NCI-H2196 (cell line): ENCODE data around the gene ELAVL3.
"Not testable (repeated sequence)": the region's sequence is repeated elsewhere in the genome, so short reads cannot be mapped to it uniquely, and the experiment has no call there.

ENCODE experiments used
- DNase-seq: peaks from one replicate; lab custom pipeline; 2025; ENCODE audit not compliant: unreplicated experiment; lab: John Stamatoyannopoulos, UW

The ELAVL3 gene

DNA sequence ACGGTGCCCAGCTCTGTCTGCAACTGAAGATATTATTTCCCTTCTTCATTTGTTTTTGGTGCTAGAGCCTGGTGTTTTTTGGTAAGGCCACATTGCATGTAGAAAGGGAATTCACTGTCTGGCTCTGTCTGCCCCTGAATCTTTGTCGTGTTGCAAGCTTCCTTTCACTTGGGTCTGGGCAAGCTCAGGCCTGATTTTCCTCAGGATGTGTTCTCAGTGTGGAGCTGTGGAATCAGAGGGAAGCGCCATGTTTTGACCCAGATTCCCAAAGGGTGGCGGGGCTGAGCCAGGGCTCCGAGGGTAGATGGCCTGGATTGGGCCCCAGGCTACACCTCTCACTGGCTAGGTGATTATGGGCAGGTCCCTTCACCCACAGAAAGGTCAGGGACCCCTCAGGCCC, 36.8 kb downstream of the ELAVL3 start:
- DNase-seq = no peak

DNA sequence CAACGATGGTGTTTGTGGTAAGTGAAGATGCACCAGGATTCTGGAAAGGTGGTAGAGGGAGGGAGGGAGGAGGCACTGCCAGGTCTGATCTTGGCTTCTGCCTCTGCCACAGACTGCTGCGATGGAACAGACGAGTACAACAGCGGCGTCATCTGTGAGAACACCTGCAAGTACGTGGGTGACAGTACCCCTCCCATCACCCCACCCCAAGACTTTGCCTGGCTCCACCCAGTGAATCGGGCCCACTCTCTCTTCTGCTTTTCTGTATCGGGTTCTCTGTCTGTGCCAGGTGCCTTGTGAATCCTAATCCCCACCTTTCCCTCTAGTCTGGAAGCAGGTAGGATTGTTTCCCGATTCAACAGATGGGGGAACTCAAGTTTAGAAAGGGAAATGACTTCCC, 42.9 kb downstream of the ELAVL3 start:
- DNase-seq = no peak

DNA sequence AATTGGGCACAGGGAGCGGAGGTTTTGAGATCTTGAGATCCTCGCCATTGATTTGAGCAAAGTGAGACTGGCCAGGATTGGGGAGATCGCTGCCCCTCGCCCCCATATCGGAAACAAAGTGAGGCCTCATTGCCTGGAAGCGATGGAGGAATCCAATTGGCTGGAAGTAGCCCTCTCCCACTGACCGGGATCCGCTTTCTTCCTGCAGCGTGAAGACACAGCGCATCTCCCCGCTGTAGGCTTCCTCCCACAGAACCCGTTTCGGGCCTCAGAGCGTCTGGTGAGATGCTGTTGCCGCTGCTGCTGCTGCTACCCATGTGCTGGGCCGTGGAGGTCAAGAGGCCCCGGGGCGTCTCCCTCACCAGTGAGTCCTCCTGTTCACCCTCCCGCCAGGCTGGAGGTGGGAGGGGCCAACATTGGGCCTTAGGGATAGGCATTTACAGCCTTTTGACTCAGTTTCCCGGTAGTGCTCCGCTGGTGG, 45.0 kb downstream of the ELAVL3 start:
- no peak for DNase-seq

DNA sequence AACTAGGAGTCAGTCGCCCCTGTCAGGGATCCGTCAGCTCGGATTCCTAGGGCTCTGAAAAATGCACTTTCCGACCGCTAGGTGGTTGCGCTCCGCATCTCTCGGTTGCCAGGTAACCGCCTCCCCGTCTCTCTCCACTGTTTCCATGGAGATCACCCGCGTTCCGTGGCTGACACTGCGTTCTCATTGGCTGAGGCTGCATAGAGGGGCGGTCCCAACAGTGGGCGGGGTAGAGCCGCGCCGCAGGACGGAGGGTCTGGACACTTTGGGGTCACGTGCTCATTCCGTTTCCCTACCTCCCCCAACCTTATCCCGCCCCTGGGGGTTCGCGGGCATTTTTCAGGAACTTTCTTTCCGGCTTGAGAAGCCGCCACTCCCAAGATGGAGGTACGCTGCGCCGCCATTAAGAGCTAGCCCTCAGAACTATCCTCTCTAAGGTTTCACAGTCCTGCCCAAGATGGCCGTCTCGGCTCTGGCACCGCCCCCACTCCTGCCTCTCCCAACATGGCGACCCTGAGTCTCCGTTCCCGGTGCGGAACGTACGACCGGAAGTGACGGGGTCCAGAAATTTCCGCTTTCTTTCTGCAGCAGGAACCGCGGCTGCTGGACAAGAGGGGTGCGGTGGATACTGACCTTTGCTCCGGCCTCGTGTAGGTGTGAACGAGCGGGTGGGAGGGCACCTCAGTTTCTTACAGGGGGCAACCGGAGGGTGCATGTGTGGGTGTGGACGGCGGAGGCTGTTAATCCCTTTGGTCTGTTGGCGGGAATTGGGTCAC, 45.6 kb downstream of the ELAVL3 start, which contains the start of the genes ODAD3 and PRKCSH:
TSS of gene ODAD3 (minus strand) at position 65 of the 776 bp plus-strand sequence. CDS start 105 bp downstream, outside the sequence.
TSS of gene PRKCSH (plus strand) at position 579 of the 776 bp plus-strand sequence. CDS start 483 bp downstream, outside the sequence.
- DNase-seq = peak; percentile 100

DNA sequence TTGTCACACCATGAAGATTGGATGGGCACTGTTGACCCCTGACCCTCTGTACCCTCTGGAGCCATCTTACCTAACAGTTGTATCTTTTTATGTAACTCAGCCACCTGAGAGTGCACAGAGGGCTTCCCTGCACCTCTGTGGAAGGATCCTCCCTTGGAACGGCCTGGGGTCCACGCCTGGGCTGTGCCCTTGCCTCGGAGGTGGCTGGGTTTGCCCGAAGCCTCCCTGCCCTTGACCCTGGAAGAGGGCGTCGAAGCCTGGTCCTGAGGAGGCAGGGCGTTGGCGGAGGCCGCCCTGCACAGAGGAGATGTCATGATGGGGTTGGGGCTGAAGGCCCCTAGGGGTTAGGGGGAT, 46.2 kb downstream of the ELAVL3 start:
- DNase-seq = no peak

DNA sequence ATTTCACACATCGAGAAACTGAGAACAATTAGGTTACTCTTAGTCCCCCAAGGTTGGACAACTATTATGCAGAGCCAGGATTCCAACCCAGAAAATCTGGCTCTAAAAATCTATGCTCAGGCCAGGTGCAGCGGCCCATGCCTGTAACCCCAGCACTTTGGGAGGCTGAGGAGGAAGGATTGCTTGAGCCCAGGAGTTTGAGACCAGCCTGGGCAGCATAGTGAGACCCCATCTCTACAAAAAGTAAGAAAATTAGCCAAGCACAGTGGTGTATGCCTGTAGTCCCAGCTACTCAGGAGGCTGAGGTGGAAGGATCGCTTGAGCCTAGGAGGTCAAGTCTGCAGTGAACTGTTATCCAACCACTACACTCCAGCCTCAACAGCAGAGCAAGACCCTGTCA, 47.3 kb downstream of the ELAVL3 start:
- DNase-seq = not testable (repeated sequence)

DNA sequence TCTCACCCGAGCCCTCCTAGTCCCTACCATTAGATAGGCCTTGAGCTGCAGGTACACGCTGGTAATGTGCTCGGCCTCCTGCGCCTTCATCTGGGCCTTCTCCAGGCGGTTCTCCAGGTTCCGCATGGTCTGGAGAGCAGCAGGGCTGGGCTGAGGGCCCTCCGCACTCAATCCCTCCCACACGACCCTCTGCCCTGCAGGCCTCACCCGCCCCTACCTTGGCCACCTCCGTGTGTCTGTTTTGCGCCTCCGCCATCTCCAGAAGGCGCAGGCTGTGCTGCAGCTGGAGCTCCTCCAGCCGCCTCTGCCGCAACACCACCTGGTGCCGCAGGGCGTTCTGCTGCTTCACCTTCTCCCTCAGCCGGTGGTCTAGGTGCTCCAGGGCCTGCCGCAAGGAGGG, 54.2 kb downstream of the ELAVL3 start:
- no peak for DNase-seq

DNA sequence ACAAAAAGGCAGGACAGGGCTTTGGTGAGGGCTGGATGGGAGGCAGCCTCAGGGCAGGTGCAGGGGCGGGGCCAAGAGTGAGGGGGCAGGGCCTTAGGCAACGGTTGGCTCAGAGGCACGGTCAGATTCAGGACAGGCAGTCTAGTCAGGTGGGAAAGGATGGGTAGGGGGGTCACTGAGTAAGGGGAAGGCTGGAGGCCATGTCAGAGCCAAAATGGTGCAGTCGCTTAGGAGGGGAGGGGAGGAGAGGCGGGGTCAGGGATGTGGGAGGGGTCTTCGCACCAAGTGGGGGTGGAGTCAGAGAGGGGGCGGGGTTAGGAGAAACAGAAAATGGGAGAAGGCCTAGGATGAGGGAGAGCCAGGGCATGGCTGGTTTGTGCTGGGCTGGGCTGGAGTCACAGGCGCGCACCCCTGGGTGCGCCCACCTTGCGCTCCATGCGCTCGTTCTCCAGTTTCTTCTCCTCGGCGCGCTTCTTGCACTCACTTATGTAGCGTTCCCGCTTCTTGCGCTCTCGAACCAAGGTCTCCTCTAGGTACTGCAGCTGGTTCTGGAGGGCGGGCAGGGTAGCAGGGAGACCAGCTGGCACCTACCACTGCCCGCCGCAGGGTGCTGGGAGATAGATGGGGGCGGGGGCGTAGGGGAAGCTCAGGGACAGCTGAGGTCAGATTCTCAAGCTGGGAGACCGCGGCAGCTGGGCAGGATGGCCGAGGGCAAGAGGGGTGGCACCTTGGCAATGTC, 55.0 kb downstream of the ELAVL3 start:
- no peak for DNase-seq

DNA sequence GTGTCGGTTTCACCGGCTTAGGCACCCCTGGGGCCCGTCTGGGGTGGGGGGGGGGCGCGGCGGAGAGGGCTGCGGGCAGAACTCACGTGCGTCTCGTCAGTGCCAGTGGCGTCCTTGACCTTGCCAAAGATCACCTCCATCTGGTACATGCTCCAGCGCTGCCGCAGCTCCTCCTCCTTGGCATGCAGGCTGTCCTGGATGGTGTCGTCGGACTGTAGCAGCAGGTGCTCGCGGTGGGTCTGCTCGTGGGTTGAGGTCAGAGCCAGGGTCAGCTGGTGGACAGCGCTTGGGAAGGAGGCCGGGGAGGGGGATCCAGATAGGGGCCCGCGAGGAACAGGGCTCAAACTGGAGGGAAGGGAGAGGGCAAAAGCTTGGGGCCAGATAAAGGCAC, 57.1 kb downstream of the ELAVL3 start:
- no peak for DNase-seq

DNA sequence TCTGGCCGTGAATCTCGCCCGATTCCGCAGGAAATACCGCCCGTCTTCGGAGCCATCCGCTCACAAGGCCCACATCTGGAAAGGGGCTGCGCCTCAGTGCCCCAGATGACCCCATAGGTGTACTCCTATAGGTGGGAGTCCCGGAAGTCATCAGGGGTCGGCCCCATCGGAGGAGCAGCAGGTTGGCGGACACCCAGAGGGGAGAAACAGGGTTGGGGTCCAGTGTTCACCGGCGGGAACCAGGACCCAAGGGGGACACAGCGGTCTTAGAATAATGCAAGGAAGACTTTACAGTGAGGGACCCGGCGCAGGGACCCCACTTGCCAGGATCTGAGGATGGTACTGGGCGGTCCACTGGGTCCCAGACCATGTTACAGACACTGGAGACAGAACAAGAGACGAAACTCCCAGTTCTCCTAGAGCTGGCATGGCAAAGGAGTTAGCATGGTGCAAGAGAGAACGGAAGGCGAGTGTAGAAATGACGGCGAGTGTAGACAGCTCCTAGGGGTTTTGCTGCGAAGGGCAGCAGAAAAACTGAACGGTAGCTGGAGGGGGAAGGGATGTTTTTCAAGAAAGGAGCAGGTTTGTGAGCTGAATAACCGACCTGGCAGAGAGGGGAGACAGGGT, 57.6 kb downstream of the ELAVL3 start:
- DNase-seq = no peak

DNA sequence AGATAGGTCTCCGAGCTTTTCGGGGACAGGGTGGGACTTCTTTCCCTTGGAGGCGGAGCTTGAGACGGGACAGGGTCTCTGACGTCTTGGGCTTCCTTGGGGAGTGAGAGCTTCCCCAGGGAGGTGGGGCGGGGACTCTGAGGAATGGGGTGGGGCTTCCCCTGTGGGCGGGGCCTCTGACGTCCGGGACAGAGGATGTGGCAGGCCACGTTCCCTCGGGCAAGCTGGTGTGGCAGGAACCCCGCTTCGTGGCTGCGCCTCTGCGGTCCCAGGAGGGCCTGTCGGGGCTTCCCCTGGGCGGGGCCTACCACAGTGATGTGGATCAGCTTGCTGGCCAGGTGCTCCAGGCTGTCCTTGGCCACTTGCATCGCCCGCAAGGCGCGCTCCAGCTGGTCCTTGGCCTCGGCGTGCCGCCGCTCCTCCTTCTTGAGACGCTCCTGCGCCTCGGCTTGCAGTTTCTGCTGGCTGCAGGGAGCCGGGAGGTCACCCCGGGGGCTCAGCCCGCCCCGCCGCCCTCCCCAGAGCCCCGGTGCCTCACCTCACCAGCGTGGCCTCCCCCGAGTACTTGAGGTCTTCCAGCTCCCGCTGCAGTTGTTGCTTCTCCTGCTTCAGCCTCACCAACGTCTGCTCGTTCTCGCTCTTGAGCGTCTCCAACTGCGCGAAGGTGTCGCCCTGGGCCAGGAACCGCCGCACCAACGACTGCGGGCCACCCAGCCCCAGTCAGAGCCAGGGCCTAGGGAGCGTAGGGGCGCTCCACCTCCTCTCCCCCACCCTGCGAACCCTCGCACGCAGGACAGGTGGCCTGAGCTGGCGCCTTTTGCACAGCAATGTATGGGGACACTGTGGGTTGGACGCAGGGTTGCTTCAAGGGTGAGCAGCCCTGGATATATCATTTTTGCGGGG, 58.4 kb downstream of the ELAVL3 start:
- DNase-seq = no peak

DNA sequence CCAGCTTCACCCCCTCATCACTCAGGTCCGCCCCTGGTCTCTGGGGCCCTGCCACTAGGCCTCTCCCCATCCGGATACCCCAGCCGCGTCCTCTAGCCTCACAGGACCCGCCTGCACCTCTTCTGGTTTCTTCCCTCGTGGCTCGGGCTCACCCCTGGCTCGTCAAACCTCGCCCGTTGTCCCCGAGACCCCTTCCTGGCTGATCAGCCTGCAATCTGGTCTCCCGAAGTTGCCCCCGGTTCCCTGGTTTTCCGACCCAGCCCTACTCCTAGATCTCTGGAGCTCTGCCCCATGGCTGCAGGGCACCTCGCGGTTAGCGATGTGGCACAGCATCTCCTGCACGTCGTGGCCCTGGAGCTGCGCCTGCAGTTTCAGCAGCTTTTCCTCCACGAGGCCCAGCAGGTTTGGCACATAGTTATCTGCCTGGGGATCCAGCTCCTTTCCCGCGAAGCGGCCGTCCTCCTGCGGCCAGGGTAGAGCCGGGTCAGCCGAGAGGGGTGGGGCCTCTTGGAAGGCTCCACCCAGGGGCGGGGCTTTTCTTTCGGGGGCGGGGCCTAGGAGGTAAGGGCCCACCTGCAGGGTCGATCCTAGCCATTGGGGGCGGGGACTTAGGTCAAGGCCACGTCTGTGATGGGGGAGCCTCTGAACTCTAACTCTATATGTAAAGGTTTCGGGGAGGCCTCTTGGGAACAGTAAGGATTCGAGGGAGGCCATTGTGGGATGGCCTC, 59.3 kb downstream of the ELAVL3 start:
- DNase-seq = no peak

DNA sequence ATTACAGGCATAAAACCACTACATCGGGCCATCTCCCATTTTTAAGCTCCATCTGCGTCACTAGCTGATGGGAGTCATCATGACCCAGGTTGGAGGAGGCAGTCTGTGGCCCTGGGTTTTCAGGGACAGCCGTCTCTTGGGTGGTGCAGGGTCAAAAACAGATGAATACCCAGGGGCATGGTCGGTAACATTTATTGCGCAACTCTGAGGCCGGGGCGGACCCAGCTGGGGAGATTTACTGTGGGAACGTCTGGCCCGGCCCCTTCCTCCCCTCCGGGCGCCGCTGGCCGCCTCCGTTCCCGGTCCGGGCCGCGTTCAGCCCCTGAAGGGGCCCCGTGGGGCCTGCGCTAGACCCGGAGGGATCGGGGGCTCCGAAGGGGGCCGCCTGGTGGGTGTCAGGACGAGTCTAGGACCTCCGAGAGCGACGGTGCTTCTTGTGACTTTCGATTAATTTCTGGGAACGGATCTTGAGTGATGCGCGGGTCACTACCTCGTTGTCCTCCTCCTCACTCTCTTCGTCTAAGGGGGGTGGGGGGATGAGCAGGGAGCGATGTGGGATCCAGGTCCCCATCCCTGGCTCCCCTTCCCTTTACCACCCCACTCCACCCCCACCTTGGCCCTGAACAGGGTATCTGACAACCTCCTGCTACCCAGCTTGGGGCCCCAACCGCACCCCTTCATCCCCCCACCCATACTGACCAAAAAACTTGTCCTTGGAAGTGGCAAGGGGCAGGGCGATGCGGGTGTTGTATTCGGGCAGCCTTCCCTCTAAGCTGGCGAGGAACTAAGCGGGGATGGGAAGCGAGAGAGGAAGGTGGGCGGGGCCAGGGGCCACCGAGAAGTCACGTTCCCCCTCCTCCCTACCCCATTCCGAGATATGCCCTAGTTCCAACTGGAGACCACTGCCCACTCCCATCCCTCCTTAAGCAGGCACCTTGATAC, 60.1 kb downstream of the ELAVL3 start:
- DNase-seq = no peak

DNA sequence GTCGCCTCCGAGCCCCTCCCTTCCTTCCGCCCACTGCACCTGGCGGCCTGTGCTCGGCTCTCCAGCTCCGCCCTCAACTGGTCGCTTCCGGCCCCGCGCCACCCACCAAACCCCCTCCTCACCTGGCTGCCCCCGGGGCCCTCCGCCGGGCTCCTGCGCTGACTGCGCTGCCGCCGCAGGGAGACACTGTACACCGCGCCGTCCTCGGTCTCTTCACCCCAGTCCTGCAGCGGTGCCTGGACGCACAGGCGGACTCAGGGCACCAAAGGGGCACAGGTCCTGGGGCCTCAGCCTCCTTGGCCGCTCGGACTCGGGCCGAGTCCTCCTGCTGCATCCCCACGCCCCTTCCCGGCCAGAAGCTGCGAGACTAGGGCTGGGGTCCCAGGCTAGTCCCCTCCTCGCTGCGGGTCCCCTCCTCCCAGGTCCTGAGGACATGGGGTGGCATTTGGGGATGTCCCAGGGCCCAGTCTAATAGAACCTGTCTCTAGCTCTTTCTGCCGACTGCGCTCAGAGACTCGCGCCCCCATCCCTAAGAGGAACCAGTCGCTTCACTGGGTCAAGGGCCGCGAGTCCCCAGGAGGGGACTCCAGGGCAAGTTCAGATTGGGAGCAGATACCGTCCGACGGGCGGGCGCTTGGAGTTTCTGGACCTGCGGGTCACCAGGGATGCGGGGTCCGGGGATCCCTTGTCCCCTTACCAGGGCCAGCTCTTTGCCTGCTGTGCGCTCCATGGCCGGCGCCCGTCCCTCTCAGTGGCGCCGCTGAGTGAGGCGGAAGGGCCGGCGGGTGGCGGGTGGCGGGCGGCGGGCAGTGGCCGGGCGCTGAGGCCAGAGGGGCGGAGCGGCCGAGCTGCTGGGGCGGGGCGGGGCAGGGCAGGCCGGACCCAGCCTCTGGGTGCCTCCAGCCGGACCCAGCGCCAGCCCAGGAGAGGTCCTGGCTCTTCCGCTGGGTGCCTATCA, 62.0 kb downstream of the ELAVL3 start, which contains the start of gene RGL3:
TSS of gene RGL3 (minus strand) at position 766 of the 958 bp plus-strand sequence. CDS start at position 730, 36 bp downstream.
- peak; percentile 65 for DNase-seq

DNA sequence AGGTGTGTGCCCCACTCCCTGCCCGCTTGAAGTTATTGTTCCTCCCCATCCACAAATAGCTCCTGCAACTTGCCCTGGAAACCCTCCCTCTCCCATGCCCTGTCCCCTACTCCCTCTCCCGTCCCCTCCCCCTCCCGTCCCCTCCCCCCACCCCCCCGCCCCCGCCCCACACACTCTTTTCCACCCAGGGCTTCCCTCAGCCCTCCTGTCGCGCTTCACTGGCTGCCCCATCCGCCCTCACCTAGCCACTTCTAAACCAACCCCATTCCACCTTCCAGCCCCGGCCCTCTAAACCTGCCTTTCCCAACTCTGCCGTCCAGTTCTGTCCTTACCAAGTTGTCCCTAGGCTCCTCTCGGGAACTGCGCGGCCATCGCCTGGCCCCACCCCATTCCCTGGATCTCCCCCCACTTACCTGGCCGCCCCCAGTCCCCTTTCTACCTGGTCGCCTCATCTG, 62.7 kb downstream of the ELAVL3 start:
- DNase-seq = no peak

DNA sequence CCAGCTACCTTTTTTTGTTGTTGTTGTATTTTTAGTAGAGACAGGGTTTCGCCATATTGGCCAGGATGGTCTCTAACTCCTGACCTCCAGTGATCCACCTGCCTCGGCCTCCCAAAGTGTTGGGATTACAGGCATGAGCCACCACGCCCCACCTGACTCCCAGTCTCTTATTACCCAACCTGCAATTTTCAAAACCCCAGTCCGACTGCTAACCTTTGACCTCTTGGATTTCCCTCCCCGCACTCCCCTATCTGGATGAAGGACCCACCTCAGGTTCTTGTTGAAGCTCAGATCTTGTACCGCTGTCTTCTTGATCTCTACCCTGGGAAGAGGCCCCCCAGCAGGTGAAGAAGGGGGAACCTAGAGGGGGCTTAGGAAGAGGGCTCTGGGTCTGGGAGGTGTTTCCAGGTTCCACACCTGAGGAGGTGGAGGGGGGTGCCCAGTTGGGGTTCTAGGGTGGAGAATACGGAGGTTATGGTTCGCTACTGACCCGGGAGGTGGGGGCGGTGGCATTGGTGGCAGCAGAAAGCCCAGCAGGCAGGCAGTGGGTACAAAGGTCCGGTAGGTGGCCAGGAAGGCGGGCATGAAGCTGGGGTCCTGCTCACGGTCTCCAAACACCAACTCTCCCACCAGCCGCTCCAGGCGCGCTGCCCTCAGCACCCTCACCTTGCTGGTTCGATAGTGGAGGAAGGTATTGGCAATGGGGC, 64.3 kb downstream of the ELAVL3 start:
- no peak for DNase-seq

DNA sequence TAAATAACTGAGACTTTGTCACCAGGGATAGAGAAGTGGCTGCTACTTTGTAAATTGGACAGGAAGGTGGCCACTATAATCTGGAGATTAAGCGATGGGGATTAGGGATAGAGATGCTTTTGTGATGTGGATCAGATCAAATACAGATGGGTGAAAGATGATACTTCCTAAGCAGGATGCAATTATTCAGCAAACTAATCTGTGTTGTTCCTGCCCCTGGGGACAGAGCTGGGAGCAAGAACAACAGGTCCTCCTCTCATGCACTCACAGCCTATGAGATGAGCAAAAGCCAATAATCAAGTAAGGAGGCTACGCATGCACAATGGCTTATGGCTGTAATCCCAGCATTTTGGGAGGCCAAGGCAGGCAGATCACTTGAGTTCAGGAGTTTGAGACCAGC, 66.3 kb downstream of the ELAVL3 start:
- no peak for DNase-seq
